COLO668 (cell line): Measurements from ENCODE around the gene MPO.

Experiments
- DNase-seq: peaks from one replicate; lab custom pipeline; 2025; ENCODE audit not compliant: unreplicated experiment; lab: John Stamatoyannopoulos, UW

The MPO gene

GRCh38 chr17:58265902-58266875 lies 14.5 kb downstream of the MPO start:
- no peak for DNase-seq

DNA sequence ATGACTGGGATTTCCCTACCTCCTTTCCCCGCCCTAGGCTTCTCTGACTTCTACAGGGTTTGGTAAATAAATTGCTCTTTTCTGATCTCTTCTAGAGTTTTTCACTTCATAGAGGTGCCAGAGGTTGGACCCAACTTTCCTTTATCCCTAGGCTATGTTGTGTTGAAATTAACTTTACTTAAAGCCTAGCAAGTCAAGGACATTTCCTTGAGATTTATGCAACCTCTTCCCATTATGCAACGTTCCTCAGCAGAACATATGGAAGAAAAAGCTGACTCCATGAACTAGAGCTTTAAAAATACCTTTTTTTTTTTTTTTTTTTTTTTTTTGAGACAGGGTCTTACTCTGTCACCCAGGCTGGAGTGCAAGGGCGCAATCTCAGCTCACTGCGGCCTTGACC lies 15.5 kb downstream of the MPO start:
- DNase-seq = no peak

GRCh38 chr17:58264407-58265103 lies 16.2 kb downstream of the MPO start:
- no peak for DNase-seq

DNA sequence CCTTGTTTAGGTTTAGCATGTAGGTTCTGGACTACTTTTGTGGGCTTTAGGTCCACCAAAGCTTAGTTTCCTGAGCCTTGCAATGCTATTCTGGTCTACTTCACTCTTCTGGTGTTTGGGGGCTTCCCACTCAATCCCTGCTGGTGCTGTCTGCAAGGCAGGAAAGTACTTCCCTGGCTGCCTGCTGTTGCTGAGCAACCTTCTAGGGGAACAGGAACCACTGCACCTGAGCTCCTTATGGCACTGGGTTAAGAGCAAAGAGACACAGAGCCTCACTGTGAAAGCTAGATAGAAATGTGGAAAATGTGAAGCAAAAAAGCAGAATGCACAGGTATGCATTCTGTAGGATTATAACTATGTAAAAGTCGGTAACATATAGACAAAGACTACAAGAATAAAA lies 17.0 kb downstream of the MPO start:
- no peak for DNase-seq

DNA sequence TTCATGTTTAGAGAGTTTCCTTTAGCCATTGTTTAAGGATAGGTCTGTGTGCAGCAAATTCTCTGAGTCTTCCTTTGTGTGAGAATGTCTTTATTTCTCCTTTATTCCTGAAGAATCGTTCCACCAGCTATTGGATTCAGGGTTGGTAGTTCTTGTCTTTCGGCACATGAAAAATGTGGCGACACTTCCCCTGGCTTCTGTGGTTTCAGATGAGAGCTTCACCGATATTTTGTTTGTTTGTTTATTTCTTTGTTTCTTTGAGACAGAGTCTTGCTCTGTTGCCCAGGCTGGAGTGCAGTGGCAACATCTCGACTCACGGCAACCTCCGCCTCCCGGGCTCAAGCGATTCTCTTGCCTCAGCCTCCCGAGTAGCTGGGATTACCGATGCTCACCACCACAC lies 18.6 kb downstream of the MPO start:
- no peak for DNase-seq

DNA sequence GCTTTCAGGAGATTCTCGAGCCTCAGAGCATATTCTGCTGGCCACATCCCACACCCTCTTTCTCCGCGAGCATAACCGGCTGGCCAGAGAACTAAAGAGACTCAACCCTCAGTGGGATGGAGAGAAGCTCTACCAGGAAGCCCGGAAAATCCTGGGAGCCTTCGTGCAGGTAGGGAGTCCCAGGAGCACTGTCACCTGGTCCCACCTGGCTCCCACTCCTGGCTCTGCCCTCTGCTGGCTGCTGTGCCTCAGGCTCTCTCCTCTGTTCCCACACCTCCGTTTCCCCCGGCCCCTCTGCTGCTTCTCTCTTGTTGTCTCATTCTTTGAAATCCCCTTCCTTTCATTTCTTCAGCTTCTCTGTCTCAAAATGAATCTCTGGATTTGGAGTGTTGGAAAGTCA lies 25.9 kb downstream of the MPO start:
- DNase-seq = peak; percentile 3

DNA sequence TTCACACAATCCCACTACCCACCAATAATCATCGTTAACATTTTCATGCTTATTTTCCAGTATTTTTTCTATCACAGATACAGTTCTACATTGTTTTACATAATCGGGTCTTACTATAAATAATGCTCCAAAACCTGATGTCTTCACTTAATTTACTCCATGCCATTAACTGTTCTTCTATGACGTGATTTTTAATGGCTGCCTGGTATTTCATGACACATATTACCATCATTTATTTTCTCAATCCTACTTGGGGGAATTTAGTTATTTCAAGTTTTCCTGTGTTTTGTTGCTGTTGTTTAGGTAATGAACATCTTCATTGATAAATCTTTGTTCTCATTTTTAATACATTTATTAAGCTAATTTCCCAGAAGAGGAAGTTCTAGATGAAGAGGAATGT lies 27.7 kb downstream of the MPO start:
- DNase-seq = no peak

- no peak for DNase-seq
Measured at GRCh38 chr17:58252141-58252540, 28.6 kb downstream of the MPO start.

DNA sequence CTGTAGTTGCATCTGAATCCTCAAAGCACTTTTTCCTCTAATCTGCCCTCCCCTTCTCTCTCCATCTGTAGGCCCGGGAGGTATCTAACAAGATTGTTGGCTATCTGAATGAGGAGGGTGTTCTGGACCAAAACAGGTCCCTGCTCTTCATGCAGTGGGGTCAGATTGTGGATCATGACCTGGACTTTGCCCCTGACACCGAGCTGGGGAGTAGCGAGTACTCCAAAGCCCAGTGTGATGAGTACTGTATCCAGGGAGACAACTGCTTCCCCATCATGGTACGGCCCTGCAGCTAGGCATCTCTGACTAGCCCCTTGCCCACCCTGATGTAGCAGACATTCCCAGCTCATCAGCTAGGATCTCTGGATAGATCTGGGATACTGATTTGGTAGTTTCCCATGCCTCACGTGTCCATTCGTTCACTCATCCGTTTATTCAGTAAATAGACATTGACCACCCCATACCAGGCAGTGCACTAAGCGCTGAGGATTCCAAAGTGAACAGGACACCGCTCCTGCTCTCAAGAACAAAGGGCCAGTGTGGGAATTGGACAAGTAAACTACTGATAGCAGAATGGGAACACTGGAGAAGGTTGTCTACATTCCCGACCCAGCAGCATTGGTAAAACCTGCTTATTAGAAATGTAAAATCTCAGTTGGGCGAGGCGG lies 30.3 kb downstream of the MPO start:
- no peak for DNase-seq

DNA sequence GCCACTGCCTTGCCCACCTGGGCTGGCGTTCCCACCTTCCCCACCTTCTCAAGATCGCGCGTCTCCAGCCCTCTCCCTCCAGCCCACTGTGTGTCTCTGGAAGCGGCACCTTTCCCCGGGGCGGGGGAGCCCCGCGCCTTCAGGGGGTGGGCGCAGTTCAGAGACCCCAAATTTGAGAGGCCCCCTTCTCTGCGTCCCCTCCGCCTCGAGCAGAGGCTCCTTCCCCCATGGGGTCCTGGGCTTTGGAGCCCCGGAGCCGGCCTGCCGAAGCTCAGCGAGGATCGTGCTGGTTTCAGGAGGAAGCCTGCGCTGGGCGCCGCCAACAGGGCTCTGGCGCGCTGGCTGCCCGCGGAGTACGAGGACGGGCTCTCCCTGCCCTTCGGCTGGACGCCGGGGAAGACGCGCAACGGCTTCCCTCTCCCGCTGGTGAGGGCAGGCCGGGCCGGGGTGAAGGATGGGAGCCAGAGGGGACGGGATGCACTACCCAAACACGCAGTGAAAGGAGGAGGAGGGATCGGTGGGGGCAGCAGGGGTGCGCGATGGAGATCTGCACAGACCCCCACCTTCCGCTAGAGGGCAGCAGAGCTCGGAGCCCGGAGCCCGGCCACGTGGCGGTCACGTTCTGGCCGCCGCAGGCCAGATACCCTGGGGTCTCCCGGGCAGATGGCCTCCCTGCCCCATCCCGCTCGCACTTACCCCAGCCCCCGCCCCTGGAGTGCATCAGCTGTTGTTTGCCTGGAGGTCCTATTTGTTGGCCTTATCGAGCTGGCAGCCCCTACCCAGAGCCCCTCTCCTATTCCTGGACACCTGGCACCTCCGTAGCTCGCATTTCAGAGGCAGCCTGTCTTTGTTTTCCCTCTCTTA lies 31.2 kb downstream of the MPO start:
- peak; percentile 42 for DNase-seq

DNA sequence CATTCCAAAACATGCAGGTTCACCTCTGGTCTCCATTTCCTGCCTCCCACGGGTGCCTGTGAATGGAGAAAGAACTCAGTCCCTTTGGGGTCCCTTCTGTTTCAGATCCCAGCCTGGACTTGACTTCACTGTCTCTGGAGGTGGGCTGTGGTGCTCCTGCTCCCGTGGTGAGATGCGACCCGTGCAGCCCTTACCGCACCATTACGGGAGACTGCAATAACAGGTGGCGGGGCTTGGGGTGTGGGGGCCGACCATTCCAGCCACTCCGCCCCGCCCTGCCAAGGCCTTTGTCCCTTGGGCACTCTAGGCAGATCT lies 31.8 kb downstream of the MPO start:
- no peak for DNase-seq

DNA sequence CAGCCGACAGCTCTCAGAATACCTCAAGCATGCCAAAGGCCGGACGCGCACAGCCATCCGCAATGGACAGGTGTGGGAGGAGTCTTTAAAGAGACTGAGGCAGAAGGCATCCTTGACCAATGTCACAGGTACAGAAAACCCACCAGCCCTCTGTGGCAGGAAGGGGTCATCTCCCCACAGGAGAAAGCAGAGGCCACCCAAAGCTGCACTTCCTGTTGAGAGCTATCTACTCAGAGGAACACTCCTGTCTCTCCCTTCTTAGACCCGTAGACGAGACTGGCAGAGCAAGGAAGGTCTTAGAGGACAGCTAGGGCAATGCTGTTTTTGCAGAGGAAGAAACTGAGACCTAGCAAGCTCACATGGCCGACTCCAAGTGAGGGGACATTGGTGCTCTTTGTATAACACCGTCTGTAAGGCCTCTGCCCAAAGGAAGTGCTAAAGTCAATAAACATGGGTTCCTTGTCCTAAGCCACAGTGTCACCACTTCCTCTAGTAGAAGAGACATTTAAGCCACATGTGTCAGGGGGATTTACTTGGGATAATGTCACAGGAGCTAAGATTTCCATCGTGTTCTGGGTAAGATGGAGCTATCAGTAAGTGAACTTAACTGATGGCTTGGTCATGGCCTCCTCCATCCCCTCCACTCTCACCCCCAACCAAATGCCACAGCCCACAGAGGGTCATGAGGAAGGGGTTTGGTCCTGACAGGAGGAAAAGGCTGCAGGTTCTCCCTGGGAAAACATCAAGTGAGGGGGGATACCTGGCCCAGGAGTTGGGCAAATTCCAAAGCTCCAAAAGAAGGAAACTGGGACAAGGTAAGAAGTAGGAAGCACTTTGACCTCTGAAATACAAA lies 33.0 kb downstream of the MPO start:
- no peak for DNase-seq

DNA sequence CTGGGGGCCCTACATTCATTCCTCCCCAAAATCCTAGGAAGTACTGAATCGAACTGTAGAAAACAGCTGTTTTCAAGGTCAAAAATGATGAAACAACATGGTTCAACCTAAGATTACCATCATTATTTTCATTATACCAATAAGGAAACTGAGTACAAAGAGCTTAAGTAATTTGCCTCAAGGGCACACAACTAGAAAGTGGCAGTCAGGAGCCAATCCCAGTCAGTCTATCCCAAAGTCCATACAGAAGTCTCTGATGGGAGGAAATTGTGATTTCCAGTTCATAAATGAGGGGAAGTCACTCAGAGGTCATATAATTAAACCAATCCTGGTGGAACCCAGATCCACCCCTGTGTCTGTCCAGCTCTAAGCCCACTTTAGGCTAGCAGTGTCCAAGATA lies 34.0 kb downstream of the MPO start:
- DNase-seq = no peak

DNA sequence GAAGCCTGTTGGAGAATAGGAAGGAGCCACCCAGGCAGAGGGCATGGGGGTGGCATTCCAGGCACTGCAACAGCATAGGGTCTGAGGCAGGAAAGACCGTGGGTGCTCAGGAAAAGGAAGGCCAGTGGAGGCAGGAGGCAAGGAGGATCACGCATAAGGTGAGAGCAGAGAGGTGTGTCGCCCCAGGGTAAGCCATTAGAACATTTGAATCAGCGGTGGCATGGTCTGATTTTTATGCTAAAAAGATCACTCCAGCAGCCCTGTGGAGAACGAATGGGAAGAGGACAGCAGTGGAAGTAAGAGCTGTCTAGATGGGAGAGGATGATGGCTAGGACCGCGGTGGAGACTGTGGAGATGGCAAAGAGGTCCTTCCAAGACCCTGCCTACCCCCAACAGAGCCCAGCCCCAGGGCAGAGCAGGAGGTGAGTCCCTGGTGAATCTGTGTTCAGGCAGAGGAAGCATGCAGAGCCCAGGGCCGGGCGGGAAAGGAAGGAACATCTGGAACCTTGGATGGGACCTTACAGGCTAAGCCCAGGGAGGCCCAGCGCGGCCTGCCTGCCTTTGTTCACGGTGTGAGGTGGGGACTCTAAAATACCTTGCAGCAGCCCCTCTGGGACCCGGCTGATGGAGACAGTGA lies 34.5 kb downstream of the MPO start:
- DNase-seq = no peak

GRCh38 chr17:58245428-58246103 lies 35.2 kb downstream of the MPO start:
- no peak for DNase-seq

DNA sequence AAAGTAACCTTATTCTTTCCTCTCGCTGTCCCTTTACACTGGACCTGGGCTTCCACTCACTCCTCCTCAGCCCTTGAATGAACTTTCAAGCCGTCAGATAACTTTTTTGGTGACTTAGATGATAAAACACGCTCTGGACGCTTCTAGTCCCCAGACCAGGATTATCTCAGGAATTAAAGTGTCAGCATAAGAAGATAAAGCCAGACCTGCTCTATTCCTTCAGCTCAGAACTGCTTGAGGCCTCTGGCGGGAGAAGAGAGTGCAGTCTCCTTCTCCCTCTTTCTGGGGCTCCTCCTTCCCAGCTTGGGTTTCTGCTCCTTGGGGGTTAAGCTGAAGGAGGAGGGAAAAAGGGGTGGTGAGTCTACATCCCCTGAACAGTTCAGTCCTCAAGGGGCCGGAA lies 35.8 kb downstream of the MPO start:
- no peak for DNase-seq

- DNase-seq = no peak
Measured at GRCh38 chr17:58242171-58242784, 38.5 kb downstream of the MPO start.

DNA sequence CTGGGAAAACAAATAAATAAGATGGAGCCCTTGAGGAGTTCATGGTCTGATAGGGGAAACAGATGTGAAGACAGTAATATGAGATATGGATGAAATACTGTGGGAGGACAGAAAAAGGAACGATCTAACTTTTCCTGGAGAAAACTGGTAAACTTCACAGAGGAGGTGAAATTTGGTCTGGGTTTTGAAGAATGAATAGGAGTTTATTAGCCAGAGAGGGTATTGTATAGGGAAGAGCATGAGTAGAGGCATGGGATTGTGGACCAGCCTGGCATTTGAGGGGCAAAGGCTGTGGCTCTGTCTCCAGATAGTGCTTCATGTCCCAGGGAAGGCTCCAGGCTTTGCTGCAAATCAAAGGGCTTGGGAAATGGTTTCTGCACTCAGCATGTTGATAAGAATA lies 40.7 kb downstream of the MPO start:
- no peak for DNase-seq
